Endothelial cell of umbilical vein (primary cell): ENCODE measurements around the gene USP37.

Source experiments
- CTCF ChIP-seq, 2 donors: IDR thresholded peaks; 1 replicate in 1 of 2; 2 replicates in 1 of 2; pipeline ENCODE4 v1.5.1; 2011; ENCODE audit warnings: low read length in 2 of 2, mild to moderate bottlenecking in 2 of 2, moderate library complexity in 2 of 2, control low read depth in 1 of 2, inconsistent platforms in 1 of 2, low read depth in 1 of 2; ENCODE audit not compliant: insufficient read depth in 1 of 2; ENCODE audit errors: extremely low read depth in 1 of 2
- EZH2 ChIP-seq: IDR thresholded peaks from 2 replicates; pipeline ENCODE4 v1.6.1; 2012; ENCODE audit warnings: borderline replicate concordance, low read depth, mild to moderate bottlenecking, moderate library complexity, low read length, inconsistent platforms; ENCODE audit not compliant: severe bottlenecking
- GATA2 ChIP-seq: IDR thresholded peaks from 2 replicates; pipeline ENCODE4 v1.7.0; 2011; ENCODE audit warnings: low read depth, mild to moderate bottlenecking, moderate library complexity, mixed read lengths, low read length; ENCODE audit not compliant: insufficient read length, insufficient read depth
- JUN ChIP-seq: IDR thresholded peaks from 2 replicates; pipeline ENCODE4 v1.6.1; 2011; ENCODE audit warnings: borderline replicate concordance, low read depth; ENCODE audit not compliant: insufficient read length, insufficient read depth
- MAX ChIP-seq: IDR thresholded peaks from 2 replicates; pipeline ENCODE4 v1.6.1; 2011; ENCODE audit not compliant: insufficient read depth, insufficient read length
- MYC ChIP-seq: IDR thresholded peaks from one replicate; pipeline ENCODE4 v1.6.1; 2011; ENCODE audit warnings: mild to moderate bottlenecking, low read depth, low read length
- POLR2A ChIP-seq: IDR thresholded peaks from 2 replicates; pipeline ENCODE4 v1.6.1; 2012; ENCODE audit warnings: low read depth, mild to moderate bottlenecking, control low read depth, low read length
- POLR2AphosphoS5 ChIP-seq: IDR thresholded peaks from 2 replicates; pipeline ENCODE4 v1.6.1; 2012; ENCODE audit warnings: low read depth, mild to moderate bottlenecking, control low read depth, low read length, moderate library complexity; ENCODE audit not compliant: insufficient read depth

GRCh38 chr2:218452079-218452478, 116.1 kb downstream of the USP37 start:
- TF ChIP-seq POLR2AphosphoS5 (no peak), POLR2A (no peak), CTCF (IDR thresholded peaks at IDR 0.05; ENCODE audit: extremely low read depth in 1 of 2, insufficient read depth in 1 of 2, low read depth in 1 of 2, low read length in 2 of 2) (no peak), EZH2 (no peak), JUN (no peak), MAX (no peak), MYC (no peak), GATA2 (no peak)
